Measurements from ENCODE around the gene C3orf52.
"Not testable (repeated sequence)": the region's sequence is repeated elsewhere in the genome, so short reads cannot be mapped to it uniquely, and the experiment has no call there.

C3orf52 gene, protein sequence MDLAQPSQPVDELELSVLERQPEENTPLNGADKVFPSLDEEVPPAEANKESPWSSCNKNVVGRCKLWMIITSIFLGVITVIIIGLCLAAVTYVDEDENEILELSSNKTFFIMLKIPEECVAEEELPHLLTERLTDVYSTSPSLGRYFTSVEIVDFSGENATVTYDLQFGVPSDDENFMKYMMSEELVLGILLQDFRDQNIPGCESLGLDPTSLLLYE

DNA sequence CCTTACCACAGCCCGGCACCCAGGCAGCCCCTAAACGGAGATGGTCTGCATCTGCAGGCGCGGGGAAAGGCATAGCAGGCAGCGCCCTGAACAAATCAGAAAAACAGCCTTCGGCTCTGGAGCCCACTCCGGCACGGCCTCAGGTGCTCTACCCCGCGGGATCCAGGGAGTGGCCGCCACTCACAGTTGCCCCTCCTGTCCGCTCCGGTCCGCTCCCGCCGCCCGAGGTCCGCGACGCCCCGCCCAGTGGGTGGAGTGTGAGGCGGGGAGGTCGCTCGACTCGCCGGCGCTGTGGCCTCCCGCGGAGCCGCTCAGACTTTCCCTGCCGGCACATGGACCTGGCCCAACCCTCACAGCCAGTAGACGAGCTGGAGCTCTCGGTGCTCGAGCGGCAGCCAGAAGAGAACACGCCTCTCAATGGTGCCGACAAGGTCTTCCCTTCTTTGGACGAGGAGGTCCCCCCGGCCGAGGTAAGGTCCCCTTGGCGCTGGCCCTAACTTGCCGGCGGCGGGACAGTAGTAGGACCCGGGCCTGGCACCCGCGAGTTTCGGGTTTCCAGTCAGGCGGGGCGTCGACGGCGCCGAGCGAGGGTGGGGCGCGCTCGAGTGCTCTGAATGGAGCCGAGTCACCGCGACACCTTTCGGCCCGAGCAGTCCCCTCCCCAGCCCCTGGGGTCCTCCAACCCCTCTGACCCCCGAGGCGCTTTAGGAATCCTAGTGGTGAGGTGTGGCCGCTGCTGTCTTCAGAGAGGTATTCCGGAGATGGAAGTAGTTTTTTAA is at the start of gene C3orf52:
Gene C3orf52, plus strand, starts transcription at position 314 of the 779 bp plus-strand sequence. Its CDS starts 19 bp downstream, at position 333.
- peak; percentile 91 for DNase-seq

DNA sequence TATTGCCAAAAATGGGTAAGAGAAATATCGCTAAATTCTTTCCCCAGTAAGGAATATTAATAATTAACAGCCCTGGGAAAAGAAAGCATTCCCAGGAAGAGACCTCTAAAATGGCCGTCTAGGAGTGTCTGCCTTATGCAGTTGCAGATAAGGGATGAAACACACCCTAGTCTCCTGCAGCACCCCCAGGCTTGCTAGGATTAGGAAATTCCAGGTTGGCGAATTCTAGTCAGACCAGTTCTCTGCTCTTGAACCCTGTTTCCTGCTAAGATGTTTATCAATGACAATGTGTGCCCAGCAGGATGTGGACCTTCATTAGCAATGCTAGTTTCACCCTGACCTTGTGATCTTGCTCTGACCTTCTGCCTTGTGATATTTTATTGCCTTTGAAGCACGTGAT is 49.0 kb upstream of the C3orf52 start:
- not testable (repeated sequence) for DNase-seq

DNA sequence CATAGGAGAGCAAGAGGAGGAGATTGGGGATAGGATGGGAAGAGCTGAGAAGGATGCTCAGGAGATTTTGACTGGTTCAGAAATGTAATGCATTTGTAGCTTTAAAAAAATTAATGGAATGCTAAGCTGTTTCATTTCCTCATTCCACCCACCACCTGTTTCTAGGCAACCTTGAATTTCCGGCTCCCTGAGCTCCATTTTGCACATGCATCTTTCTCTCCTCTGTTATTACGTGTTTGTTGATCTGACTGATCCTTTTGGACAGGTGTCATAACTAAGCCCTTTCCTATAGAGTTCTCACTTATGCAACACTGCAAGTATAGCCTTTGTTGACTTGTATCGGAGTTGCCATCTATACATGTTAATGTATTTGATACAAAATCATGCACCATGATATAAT is 47.3 kb upstream of the C3orf52 start:
- DNase-seq = peak; percentile 12

DNA sequence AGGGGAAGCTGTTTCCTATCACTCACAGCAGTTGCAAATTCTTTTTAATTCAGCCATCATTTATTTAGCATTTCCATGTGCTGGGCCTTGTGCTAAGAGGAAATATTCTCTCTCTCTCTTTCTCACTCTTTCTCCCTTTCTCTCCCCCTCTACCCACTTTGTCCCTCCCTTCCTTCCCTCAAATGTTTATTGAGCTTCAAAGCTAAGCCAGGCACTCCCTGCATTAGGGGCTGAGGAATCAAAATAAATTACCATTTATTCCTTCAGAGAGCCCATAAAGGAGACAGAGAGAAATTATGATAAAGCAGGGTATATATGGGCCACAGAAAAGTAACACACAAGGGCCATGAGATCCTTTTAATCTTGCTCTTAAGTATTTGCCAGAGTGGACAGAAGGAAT is 44.9 kb upstream of the C3orf52 start:
- no peak for DNase-seq

DNA sequence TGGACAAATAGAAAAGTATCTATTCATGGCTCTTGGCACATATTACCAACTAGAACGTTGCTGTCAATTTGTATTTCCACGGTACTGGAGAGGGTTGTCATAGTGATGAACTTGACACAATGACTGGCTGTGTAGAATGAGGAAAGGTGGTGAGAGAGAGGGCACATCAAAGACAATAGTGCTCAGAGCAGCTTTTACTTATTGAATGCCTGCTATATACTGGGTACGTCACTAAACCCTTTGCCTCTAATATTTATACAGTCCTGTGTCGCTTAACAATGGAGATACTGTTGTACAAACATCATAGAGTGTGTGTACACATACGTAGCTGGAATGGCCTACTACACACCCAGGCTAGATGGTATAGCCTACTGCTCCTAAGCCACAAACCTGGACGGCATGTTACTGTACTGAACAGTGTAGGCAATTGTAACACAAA is 43.3 kb upstream of the C3orf52 start:
- DNase-seq = peak; percentile 96

DNA sequence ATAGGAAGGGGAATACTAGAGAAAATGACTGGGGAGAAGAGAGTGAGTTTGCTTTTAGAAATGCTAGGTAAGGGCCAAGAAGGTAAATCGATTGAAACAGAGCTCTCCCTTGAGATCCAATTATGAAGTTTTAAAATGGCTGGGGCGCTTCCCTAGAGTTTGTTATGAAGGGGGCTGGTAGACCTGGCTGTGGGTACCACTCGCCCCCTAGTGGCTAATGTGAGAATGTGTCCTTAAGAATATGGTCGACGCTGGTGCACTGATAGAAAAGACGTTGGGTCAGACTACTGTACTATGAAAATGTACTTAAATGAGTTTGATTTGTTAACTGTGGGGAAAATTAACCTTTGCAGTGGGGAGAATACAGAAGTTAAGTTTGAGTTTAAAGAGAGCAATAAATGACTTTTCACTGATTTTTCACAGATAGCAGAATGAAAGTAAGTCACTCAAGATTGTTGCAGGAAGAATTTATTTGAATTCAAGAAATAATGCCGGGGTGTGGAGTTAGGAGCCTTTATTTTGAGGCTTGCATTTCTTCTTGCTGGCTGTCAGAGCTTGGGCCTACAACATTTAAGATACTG is 42.5 kb upstream of the C3orf52 start:
- peak; percentile 90 for DNase-seq

DNA sequence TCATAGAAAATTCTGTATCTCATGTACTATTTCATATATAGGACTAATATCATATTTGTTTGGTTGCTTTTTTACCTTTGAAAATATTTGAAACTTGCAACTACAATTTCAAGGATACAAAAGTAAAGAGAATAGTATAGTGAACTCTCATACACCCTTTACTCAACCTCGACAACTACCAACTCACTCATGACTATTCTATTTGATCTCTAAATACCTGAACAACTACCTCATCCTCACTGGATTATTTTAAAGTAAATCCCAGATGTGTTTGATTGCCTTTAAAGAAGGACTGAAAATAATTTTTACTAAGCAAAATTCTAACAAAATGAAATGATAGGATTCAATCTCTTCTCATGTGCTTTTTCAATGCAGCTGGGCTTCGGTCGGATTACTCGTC is 39.6 kb upstream of the C3orf52 start:
- no peak for DNase-seq

DNA sequence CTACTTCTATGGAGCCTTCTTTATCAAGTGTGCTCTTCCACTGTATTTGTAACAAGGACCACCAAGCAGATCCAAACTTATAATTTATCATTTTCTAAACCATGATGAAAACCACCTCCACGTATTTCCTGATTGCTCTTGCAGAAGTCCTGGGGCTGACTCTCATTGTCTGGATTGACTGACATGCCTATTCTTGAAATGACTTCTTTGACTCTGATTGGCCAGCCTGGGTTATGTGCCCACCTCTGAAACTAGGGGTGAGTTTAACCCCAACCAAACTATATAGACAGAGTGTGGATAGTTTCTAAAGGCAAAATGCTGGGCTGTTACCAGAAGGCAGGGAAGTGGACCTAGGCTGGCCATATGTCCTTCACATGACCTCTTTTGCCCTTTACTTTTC is 38.9 kb upstream of the C3orf52 start:
- no peak for DNase-seq

DNA sequence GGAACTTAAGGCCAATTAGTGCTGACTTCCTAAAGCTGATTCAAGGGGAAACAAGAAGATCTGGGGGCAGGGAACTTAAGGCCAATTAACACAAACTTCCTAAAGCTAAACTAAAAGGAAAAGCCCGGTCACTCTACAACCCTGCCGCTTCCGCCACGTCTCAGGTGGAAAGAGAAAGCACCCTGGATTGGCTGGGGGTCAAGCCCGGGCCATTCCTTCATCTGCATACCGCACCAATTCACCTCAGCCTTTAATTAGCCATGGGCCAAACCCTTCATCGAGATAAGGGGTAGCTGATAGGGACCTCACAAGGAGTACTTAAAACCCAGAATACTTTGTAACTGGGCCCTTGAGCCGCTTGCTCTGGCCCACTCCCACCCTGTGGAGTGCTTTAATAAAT is 37.3 kb upstream of the C3orf52 start:
- no peak for DNase-seq

DNA sequence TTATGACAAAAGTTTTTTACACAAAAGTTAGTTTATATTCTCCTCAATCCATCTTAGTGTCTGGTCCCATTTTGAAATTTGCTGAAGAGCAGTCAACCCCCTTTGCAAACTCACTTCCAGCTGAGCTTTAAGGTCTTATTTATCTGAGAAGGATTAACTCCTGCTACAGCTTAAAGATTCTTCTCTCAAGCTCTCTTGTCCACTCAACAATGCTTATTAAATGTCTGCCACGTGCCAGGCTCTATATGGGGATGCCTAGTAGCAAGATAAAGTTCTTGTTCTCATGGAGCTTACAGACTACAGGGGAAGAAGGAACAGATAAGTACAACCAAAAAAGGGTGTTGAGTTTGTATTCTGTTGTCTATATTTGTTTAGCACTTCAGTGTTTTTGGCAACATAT is 33.0 kb upstream of the C3orf52 start:
- no peak for DNase-seq

DNA sequence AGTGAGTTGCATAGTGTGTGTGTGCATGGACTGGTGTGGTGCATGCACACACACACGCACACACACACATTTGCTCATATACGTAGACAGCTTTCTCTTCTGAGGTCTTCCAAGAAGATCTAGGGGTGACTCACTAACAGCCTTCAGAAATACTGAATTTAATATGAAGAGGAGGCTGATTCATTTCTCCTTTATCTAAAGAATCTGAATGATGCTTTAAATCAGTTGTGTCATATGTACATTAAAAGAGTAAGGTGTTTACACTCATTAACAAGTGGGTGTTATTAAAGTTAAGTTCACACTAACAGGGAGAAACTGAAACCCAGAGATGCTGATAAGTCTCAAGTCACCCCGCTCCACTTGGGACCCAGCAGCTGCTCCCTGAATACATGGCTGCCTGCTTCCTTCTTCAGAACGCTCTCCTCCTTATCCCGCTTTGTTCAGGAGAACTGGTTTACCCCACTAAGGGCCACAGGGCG is 29.7 kb upstream of the C3orf52 start:
- no peak for DNase-seq

DNA sequence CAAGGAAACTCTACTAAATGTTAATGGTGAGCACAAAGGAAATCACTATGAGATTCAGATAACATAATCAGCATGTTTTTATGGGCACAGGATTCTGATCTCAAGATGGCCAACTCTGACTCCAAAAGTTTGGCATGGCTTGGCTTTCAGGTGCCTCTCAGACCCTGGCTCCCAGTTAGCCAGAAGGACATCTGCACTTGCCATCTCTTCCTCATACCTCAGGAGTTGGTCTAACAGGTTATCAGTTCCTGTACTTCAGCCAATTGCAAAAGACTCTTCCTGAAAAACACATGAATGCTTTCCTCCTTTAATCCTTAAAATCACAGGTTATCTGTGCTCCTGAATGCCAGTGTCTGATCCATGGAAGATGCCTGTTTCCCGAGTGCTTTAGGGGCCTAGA is 26.7 kb upstream of the C3orf52 start:
- no peak for DNase-seq

DNA sequence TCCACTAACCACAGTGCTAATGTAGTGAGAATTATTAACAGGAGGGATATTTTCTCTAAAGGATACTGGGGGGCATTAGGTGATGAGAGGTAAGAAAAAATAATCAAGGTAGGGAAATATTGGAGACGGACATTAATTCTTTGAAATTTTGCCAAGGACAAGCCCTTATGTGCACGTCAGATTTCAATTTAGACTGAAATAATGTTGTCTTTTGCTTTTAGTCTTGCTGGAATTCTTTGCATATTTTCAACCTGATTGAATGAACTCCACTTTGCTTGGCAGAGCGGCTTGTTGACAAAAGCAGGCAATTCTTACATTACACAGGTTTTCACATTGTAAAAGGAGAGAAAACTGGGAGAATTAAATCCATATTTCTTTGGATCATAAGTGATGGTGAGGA is 25.0 kb upstream of the C3orf52 start:
- DNase-seq = no peak

DNA sequence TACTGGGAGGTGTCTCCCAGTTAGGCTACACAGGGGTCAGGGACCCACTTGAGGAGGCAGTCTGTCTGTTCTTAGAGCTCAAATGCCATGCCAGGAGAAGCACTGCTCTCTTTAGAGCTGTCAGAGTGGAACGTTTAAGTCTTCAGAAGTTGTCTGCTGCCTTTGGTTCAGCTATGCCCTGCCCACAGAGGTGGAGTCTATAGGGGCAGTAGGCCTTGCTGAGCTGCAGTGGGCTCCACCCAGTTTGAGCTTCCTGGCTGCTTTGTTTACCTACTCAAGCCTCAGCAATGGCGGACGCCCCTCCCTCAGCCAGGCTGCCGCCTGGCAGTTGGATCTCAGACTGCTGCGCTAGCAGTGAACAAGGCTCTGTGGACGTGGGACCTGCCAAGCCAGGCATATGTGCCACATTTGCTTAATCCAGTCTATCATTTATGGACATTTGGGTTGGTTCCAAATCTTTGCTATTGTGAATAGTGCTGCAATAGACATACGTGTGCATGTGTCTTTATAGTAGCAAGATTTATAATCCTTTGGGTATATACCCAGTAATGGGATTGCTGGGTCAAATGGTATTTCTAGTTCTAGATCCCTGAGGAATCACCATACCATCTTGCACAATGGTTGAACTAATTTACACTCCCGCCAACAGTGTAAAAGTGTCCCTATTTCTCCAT is 13.7 kb upstream of the C3orf52 start:
- DNase-seq = peak; percentile 40

DNA sequence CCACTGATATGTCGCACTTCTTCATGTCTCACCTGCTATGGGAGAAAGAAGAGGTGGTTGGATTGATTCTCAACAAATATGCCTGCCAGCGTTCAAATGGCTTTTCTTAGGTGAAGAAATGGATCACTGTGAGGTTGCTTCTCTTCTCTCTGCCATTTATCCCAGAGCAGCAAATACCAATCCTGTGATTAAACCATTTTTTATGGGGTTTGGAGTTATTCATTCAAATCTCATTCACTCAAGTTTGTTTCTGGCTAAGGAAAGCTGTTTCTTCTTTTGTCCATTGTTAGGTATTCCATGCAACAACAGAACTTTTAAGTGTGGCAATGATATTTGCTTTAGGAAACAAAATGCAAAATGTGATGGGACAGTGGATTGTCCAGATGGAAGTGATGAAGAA is 12.2 kb upstream of the C3orf52 start:
- DNase-seq = no peak

DNA sequence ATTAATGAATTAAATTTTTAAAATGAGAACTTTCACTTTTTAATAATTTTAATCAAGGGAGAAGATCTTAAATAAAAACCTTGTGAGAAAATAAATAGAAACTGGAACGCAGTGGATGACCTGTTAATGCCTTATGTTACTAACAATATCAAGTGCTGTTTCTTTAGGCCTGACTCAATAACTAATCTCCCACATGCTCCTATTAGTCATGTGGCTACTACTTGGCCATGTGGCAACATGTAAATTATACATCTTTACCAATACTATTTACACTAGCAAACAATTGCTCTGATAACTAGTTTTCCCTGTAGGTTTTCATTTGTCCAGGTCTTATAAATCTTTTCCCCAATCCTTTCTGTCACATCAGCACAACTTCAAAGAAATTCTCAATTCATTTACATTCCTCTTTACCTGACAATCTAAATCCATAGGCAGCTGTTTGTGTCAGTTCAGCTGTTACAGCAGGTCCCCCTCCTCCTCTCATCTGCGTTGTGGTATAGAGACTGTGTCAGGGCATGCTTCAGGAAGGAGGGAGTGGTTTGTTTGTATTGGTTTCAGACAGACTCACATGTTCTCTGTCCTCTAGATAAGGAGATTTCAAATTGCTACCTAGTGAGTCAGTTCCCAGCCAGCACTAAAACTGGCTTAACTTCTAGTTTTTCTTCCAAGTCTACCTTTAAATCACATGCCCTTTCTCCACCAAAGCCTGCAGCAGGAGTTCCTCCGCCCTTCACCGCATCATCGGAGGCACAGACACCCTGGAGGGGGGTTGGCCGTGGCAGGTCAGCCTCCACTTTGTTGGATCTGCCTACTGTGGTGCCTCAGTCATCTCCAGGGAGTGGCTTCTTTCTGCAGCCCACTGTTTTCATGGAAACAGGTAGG is 11.3 kb upstream of the C3orf52 start:
- peak; percentile 73 for DNase-seq

DNA sequence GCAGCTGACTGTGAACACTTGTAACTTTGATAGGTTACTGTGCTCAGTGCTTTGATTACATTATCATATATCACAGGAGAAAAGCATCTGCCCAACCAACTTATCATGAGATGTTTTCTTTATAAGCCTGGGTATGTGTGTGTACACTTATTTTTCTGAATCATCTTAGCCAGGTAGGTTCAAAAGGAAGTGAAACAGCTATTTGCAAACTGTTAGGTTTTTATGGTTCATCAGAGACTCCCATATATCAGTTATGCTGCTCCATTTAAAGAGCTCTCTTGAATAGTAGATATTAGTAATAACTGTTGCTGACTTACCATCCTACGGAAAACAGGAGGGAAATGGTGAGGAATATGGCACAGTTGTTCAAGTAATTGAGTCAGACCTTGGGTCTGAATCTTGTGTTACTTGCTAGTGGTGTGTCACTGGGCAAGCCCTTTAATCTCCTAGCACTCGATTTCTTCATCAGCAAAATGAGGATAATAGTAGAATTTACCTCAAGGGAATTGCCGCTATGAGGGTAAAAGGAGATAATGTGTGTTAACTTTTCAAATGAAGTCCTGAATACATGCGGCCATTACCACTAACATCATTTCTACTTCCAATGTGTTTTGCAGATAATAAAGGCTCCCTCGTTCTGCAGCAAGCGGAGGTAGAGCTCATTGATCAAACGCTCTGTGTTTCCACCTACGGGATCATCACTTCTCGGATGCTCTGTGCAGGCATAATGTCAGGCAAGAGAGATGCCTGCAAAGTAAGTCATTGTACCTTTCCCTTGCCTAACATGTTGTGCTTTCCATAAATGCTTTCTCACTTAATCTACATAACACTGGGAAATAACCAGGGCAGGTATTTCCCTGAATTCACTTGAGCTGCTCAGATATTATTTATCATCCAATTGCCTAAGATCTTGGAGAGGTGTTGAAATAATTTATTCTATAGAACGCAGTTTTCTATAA is 7.8 kb upstream of the C3orf52 start:
- DNase-seq = no peak

DNA sequence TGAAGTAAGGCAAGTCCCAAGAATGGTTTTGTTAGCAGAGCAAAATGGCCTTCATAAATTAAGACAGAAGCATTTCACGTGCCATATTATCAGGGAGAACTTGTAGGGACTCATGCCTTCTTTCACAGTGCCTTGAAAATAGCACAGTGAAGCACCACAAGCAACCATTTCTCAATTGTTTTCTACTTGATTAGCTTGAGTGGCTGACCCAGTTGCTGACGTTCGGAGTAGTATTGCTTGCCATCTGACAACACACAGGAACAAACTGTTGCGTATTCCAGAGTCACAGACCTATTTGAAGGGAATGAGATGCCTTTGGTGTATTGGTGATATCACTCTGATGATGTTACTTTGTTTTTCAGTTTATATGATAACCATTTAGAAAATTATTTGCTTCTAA is 3.0 kb upstream of the C3orf52 start:
- no peak for DNase-seq

DNA sequence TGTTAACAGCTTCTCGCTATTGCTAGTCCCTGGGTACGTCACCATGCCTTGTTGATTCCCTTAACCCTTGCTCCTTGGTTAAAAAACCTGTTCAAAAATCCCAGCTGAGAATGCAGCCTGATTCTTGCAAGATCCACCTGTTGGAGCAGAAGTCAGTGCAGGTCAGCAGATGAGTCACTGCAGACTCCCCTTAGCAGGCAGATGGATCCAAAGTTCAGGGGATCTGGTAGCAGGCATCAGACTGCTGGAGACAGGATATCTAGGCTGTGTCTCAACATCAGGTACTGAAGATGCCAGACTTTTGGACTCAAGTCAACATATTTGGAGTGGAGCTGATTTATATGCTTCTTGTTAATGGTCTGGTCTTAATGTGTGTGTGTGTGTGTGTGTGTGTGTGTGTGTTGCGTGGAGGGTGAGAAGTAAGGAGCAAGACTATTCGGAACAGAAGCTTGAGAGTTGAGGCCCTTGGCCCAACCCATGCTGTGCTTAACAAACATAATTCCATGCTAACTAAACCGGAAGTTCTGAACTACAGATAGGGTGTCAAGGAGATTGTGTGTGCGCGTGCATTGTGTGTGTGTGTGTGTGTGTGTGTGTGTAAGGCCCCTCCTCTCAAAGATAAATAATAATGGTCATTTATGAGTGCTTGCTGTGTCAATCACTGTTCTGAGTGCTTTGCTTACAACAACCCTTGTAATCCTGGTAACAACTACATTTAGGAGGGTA is 1.0 kb upstream of the C3orf52 start:
- peak; percentile 29 for DNase-seq

DNA sequence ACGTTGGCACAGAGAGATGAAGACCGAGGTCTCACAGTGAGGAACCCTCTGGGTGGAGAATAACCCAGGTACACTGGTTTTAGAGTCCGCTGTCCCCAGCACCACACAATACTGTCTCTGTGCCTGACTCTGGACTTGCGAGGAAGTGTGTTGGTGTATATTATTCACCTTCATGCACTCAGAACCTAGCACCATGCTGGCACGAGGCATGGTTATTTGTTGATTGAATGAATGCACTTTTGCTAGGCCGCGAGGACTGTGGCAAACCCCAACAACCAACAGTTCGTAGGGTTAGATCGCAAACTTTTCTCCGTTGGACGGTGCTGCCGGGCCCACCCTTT is 484 bp upstream of the C3orf52 start:
- no peak for DNase-seq
